Body of pancreas (tissue), 4 donors: ENCODE measurements around the gene TEDC2. TPM values are rescaled to one million over a fixed set of nuclear protein-coding genes. Genes with fewer than 3 reads are reported as not detected.
A peak's percentile ranks its signal among the peaks of the same experiment; 100 is the strongest.

Experiments
- ATAC-seq: fragments of 150-250 bp; one replicate; pipeline ENCODE4 v1.9.1; 2016
- DNase-seq, 4 donors: peaks; one replicate each; pipeline ENCODE4 v3.0.0-alpha.2; 2019
- H3K27ac ChIP-seq, 4 donors: fragments of 200-600 bp; sonication (generic); 1 replicate in 3 of 4; 2 replicates in 1 of 4; pipeline versions ENCODE4 v1.5.1 to v1.6.1; 2016 to 2019; ENCODE audit warnings: mild to moderate bottlenecking in 1 of 4, mixed read lengths in 1 of 4, moderate library complexity in 1 of 4
- H3K27me3 ChIP-seq, 2 donors: fragments of 200-600 bp; sonication (generic); one replicate each; pipeline ENCODE4 v1.6.0; 2016; ENCODE audit warnings: mild to moderate bottlenecking in 1 of 2
- H3K36me3 ChIP-seq, 2 donors: fragments of 200-600 bp; sonication (generic); replicated peaks in 1 of 2; 2 replicates each; pipeline ENCODE4 v1.5.1; 2016; ENCODE audit warnings: low read depth in 2 of 2; ENCODE audit not compliant: insufficient read depth in 1 of 2
- H3K4me1 ChIP-seq: fragments of 200-600 bp; sonication (generic); one replicate; pipeline ENCODE4 v1.6.0; 2016
- H3K4me3 ChIP-seq, 2 donors: fragments of 200-600 bp; sonication (generic); 1 replicate in 1 of 2; 2 replicates in 1 of 2; pipeline ENCODE4 v1.5.1; 2016 to 2019
- H3K9me3 ChIP-seq, 3 donors: fragments of 200-600 bp; sonication (generic); 1 replicate in 2 of 3; 2 replicates in 1 of 3; pipeline ENCODE4 v1.5.1; 2016
- CTCF ChIP-seq, 7 experiments: fragments of 450-650 bp in 4 of 7; fragments of 200-600 bp in 3 of 7; sonication (generic) in 3 of 7; IDR thresholded peaks; one replicate each; pipeline ENCODE4 v1.5.1; 2016 to 2019; ENCODE audit warnings: antibody characterized with exemption in 7 of 7
- POLR2A ChIP-seq, 3 donors: fragments of 450-650 bp; IDR thresholded peaks; one replicate each; pipeline ENCODE4 v1.6.1; 2016; ENCODE audit warnings: antibody characterized with exemption in 3 of 3, mild to moderate bottlenecking in 2 of 3
- WGBS, 2 donors: methylation state at CpG; one replicate each; pipeline ENCODE4 v1.1.5; 2017; 5-methylcytosine and 5-hydroxymethylcytosine counted together
- intact Hi-C: fragments of 100-400 bp; cut with DNase I; formaldehyde crosslinking; loops from one replicate; pipeline ENCODE4 v1.15.1; 2023
- total RNA-seq, 2 donors: library from RNA; depleted of rRNA; stranded (reverse); fragments of >200 nt; gene quantifications; one replicate each; pipeline ENCODE4 v1.1.0, GENCODE V29; 2016

The TEDC2 gene
- total RNA-seq, 2 donors from 2014 or later, result not detected

- Histone ChIP-seq H3K27ac (no peak overlapping the region), H3K4me1 (peaks cover 15% of the 10 kb centered on the region), H3K36me3 (no peaks in the 10 kb centered on the region), H3K27me3 (no peaks in the 10 kb centered on the region), H3K4me3 (no peak overlapping the region), H3K9me3 (no peaks in the 10 kb centered on the region)
- 84 to 90% methylated on average over 10 to 13 of the region's 13 CpGs for WGBS, 2 donors
- ATAC-seq (no peak), DNase-seq (no peak)
- TF ChIP-seq CTCF (IDR thresholded peaks at IDR 0.05) (no peak), POLR2A (IDR thresholded peaks at IDR 0.05) (no peak)
- intact Hi-C loops, result no loop called here
Measured at GRCh38 chr16:2457267-2457666, 2.6 kb upstream of the TEDC2 start.

GRCh38 chr16:2457946-2458345, 2.0 kb upstream of the TEDC2 start:
- intact Hi-C loops, result no loop called here
- H3K27ac ChIP-seq, result no peak overlapping the region
- DNase-seq (no peak), ATAC-seq (no peak)
- no peaks in the 10 kb centered on the region for H3K27me3 ChIP-seq
- 71 to 81% methylated on average over 7 of the region's 7 CpGs for WGBS, 2 donors
- peaks cover 15% of the 10 kb centered on the region for H3K4me1 ChIP-seq
- no peaks in the 10 kb centered on the region for H3K9me3 ChIP-seq
- H3K36me3 ChIP-seq, result no peaks in the 10 kb centered on the region
- H3K4me3 ChIP-seq, result no peak overlapping the region
- TF ChIP-seq POLR2A (IDR thresholded peaks at IDR 0.05), result no peak

- 27 to 32% methylated on average over 18 of the region's 18 CpGs for WGBS, 2 donors
- H3K36me3 ChIP-seq, result no peaks in the 10 kb centered on the region
- TF ChIP-seq CTCF (IDR thresholded peaks at IDR 0.05) (no peak), POLR2A (IDR thresholded peaks at IDR 0.05) (no peak)
- H3K27me3 ChIP-seq, result no peaks in the 10 kb centered on the region
- H3K27ac ChIP-seq, result peak overlapping the region in 2 of 4 donors; percentile 22 to 56
- ATAC-seq (no peak), DNase-seq (no peak)
- H3K9me3 ChIP-seq, result no peaks in the 10 kb centered on the region
- H3K4me1 ChIP-seq, result peaks cover 15% of the 10 kb centered on the region
- intact Hi-C loops, result no loop called here
- H3K4me3 ChIP-seq, result peak overlapping the region in 1 of 2 donors; percentile 28
Measured at GRCh38 chr16:2458887-2459646, 842 bp upstream of the TEDC2 start.

- WGBS, 2 donors, result 5% methylated on average over 14 of the region's 20 CpGs; no CpG with 5 or more reads in 1 of the 2 donors
- Histone ChIP-seq H3K36me3 (no peaks in the 10 kb centered on the region), H3K27ac (no peak overlapping the region), H3K4me3 (peak overlapping the region in 1 of 2 donors; percentile 28), H3K9me3 (no peaks in the 10 kb centered on the region), H3K4me1 (peaks cover 15% of the 10 kb centered on the region), H3K27me3 (no peaks in the 10 kb centered on the region)
- ATAC-seq (no peak), DNase-seq (no peak)
- intact Hi-C loops, result no loop called here
- TF ChIP-seq CTCF (IDR thresholded peaks at IDR 0.05) (no peak), POLR2A (IDR thresholded peaks at IDR 0.05) (no peak)
Measured at GRCh38 chr16:2460391-2460713, 443 bp downstream of the TEDC2 start.

GRCh38 chr16:2460916-2461315, 1.0 kb downstream of the TEDC2 start:
- Histone ChIP-seq H3K4me3 (no peak overlapping the region), H3K27ac (no peak overlapping the region), H3K27me3 (no peaks in the 10 kb centered on the region), H3K4me1 (peaks cover 15% of the 10 kb centered on the region), H3K9me3 (no peaks in the 10 kb centered on the region), H3K36me3 (no peaks in the 10 kb centered on the region)
- WGBS, 2 donors, result 80% methylated on average over 13 of the region's 13 CpGs; no CpG with 5 or more reads in 1 of the 2 donors
- TF ChIP-seq CTCF (IDR thresholded peaks at IDR 0.05) (no peak), POLR2A (IDR thresholded peaks at IDR 0.05) (no peak)
- ATAC-seq, result no peak
- no peak for DNase-seq
- intact Hi-C loops, result no loop called here
